Osteoblast (primary cell): ENCODE results near the gene TRIM10. TPM values are rescaled to one million over a fixed set of nuclear protein-coding genes. Genes with fewer than 3 reads are reported as not detected.

Source experiments
- DNase-seq: peaks from one replicate; pipeline ENCODE4 v3.0.0; 2011; ENCODE audit warnings: low spot score, mixed read lengths; ENCODE audit not compliant: insufficient read length; ENCODE audit errors: missing footprints
- H2AFZ ChIP-seq: 2 replicates; pipeline ENCODE4 v1.6.0; 2011; ENCODE audit warnings: mild to moderate bottlenecking, low read length
- H3K27ac ChIP-seq: 2 replicates; pipeline ENCODE4 v1.5.1; 2011; ENCODE audit warnings: mild to moderate bottlenecking, low read depth, low read length, moderate library complexity
- H3K27me3 ChIP-seq: 2 replicates; pipeline ENCODE4 v1.6.0; 2012; ENCODE audit warnings: mild to moderate bottlenecking, control low read depth, inconsistent platforms, low read length, moderate library complexity; ENCODE audit not compliant: insufficient read depth
- H3K36me3 ChIP-seq: 2 replicates; pipeline ENCODE4 v1.5.1; 2011; ENCODE audit warnings: mild to moderate bottlenecking, low read length, control low read depth, moderate library complexity; ENCODE audit not compliant: insufficient read depth
- H3K4me1 ChIP-seq: 2 replicates; pipeline ENCODE4 v1.5.1; 2011; ENCODE audit warnings: mild to moderate bottlenecking, low read length, control low read depth, moderate library complexity; ENCODE audit not compliant: insufficient read depth
- H3K4me2 ChIP-seq: 2 replicates; pipeline ENCODE4 v1.6.0; 2011; ENCODE audit warnings: mild to moderate bottlenecking, low read length; ENCODE audit not compliant: insufficient read depth
- H3K4me3 ChIP-seq: fragments of 200-600 bp; sonication (generic); 3 replicates; pipeline ENCODE4 v1.5.1; 2012; ENCODE audit warnings: mild to moderate bottlenecking, low read length, inconsistent platforms; ENCODE audit not compliant: insufficient read depth
- H3K79me2 ChIP-seq: 2 replicates; pipeline ENCODE4 v1.6.0; 2012; ENCODE audit warnings: mild to moderate bottlenecking, low read length, control low read depth, inconsistent platforms; ENCODE audit not compliant: insufficient read depth
- H3K9me3 ChIP-seq: 2 replicates; pipeline ENCODE4 v1.5.1; 2011; ENCODE audit warnings: low read depth, low read length, control low read depth
- H4K20me1 ChIP-seq: 2 replicates; pipeline ENCODE4 v1.6.0; 2012; ENCODE audit warnings: mild to moderate bottlenecking, low read length, control low read depth; ENCODE audit not compliant: insufficient read depth
- total RNA-seq: library from RNA; depleted of rRNA; stranded (reverse); fragments of >200 nt; gene quantifications from 2 replicates; pipeline ENCODE4 v1.2.3, GENCODE V29; 2012
- TF ChIP-seq, protein P1 (sequence below): IDR thresholded peaks from 2 replicates; pipeline ENCODE4 v1.5.1; 2011; ENCODE audit warnings: mild to moderate bottlenecking, low read depth, low read length, moderate library complexity; ENCODE audit errors: extremely low read depth

Gene TRIM10
- total RNA-seq, 1 donor, result not detected

DNA sequence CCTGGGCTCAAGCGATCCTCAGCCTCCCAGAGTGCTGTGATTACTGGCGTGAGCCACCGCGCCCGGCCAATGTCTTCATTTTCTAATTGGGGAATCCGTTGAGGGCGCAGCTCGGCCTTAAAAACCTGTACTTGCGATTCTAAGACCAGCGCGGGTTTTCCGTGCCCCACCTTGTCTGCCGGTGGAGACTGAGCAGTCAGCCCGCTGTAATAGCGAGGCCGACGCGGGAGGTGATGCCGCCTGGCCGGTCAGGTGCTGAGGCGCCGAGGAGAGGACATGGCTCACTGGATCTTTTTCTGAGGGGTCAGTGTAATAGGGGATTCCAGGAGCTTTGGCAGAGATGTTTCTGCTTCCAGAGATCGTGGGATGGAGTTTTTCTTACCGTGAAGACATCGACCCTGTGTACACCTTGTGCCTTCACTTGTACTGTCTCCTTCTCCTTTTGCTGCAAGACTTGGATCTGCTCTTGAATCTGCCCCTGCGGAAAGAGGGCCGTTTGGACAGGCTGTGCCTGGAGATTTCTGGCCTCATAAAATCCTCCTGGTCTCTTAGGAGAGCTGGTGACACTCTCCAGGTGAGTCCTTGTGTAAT, 49.6 kb downstream of the TRIM10 start:
- DNase-seq, result no peak
- no peaks in the 10 kb centered on the region for H3K9me3 ChIP-seq
- no peak overlapping the region for H3K4me3 ChIP-seq
- H2AFZ ChIP-seq, result no peak overlapping the region
- no peak overlapping the region for H3K4me2 ChIP-seq
- TF ChIP-seq, protein P1, sequence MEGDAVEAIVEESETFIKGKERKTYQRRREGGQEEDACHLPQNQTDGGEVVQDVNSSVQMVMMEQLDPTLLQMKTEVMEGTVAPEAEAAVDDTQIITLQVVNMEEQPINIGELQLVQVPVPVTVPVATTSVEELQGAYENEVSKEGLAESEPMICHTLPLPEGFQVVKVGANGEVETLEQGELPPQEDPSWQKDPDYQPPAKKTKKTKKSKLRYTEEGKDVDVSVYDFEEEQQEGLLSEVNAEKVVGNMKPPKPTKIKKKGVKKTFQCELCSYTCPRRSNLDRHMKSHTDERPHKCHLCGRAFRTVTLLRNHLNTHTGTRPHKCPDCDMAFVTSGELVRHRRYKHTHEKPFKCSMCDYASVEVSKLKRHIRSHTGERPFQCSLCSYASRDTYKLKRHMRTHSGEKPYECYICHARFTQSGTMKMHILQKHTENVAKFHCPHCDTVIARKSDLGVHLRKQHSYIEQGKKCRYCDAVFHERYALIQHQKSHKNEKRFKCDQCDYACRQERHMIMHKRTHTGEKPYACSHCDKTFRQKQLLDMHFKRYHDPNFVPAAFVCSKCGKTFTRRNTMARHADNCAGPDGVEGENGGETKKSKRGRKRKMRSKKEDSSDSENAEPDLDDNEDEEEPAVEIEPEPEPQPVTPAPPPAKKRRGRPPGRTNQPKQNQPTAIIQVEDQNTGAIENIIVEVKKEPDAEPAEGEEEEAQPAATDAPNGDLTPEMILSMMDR, result no peak
- H3K4me1 ChIP-seq, result no peaks in the 10 kb centered on the region
- peaks cover 51% of the 10 kb centered on the region for H3K27me3 ChIP-seq
- no peaks in the 10 kb centered on the region for H3K36me3 ChIP-seq
- H3K79me2 ChIP-seq, result no peaks in the 10 kb centered on the region
- H4K20me1 ChIP-seq, result no peaks in the 10 kb centered on the region
- H3K27ac ChIP-seq, result no peak overlapping the region

DNA sequence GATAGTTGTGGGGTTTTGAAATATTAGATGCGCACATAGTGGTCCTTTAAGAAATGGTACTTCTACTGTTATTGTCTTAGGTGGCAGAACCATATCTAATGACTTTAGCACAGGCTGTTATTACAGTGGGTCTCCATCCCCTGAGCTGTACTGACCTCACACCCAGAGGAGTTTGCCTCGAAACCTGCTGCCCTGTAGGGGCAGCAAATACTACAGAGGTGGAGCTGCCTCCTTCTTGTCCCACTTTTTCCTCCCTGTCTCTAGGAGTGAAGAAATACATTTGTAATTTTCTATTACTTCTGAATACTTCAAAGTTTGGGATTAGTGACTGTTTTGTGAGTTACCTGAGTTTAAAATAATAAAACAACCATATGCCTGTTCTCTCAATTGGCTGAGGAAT, 56.4 kb downstream of the TRIM10 start:
- no peak overlapping the region for H3K4me3 ChIP-seq
- no peaks in the 10 kb centered on the region for H3K9me3 ChIP-seq

DNA sequence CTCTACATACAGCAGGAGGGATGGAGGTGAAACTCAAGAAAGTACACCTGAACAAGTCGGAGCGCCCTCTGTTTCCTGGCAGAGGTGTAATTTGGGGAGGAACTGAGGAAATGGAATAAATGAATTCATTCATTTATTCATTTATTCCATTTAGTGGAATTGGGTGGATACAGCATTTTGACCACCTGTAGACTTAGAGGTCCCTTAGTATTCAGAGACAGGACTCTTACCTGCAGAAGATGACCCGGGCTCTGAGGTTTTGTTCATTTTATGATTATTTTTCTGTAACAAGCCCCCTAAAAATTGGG, 57.2 kb downstream of the TRIM10 start:
- Histone ChIP-seq H4K20me1 (no peaks in the 10 kb centered on the region), H3K9me3 (no peaks in the 10 kb centered on the region), H3K4me3 (peak overlapping the region; percentile 69), H3K27me3 (peaks cover 27% of the 10 kb centered on the region), H3K27ac (no peak overlapping the region), H3K4me2 (peak overlapping the region; percentile 80), H2AFZ (peak overlapping the region; percentile 82), H3K36me3 (no peaks in the 10 kb centered on the region), H3K4me1 (peaks cover 26% of the 10 kb centered on the region), H3K79me2 (no peaks in the 10 kb centered on the region)
- DNase-seq, result no peak
- TF ChIP-seq, protein P1, result no peak

More for the DNA sequence above, 56.4 kb downstream of the TRIM10 start:
- Histone ChIP-seq H3K4me1 (peaks cover 26% of the 10 kb centered on the region), H3K27me3 (peaks cover 23% of the 10 kb centered on the region), H3K79me2 (no peaks in the 10 kb centered on the region), H2AFZ (no peak overlapping the region), H4K20me1 (no peaks in the 10 kb centered on the region), H3K27ac (no peak overlapping the region), H3K4me2 (no peak overlapping the region), H3K36me3 (no peaks in the 10 kb centered on the region)
- TF ChIP-seq, protein P1, result no peak
- DNase-seq, result no peak

DNA sequence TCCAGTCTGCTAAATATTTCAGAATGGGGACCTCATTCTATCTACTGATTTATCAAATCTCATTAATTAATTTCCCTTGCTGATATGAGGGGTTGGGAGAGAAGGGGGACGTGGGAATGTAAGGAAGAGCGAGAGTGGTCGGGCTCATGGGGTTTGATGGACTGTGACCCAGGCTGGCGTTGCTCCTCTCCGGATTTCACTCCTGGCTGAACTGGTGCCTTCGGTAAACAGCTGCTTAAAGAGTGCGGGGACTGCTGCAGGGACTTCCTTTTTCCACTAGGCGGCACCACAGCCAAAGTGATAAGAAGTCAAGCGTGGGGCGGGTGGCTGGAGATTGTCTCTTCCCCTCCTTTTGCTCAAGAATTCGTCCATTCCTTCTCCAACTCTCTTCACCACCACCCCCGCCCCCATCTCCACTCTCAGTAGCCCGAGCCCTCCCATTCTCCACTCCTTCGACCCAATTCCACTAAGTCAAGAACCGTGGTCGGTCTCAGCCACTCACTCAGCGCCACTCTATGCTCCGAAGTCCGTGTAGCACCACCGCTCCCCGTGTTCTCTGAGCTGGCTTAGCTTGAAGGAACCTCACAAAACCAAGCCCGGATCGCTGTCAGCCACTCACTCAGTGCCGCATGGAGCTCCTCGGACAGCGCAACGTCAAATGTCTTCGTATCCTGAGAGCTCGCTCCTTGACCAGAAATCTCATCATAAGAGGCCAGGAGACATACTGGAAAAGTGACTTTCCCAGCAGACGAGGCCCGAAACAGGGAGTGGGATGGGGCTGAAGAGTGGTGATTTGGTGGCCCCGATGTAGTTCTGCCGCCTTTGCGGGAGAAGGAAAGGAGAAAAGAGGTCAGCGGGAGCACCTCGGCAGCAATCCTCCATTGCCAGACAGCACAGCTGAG, 57.8 kb downstream of the TRIM10 start:
- H3K4me2 ChIP-seq, result peak overlapping the region; percentile 80
- no peaks in the 10 kb centered on the region for H3K9me3 ChIP-seq
- peak overlapping the region; percentile 69 for H3K4me3 ChIP-seq
- no peaks in the 10 kb centered on the region for H3K36me3 ChIP-seq
- H3K79me2 ChIP-seq, result no peaks in the 10 kb centered on the region
- H4K20me1 ChIP-seq, result no peaks in the 10 kb centered on the region
- peaks cover 26% of the 10 kb centered on the region for H3K4me1 ChIP-seq
- H2AFZ ChIP-seq, result peak overlapping the region; percentile 82
- peak; percentile 94 for DNase-seq
- TF ChIP-seq, protein P1, result peak; percentile 99
- peaks cover 33% of the 10 kb centered on the region for H3K27me3 ChIP-seq
- peak overlapping the region; percentile 33 for H3K27ac ChIP-seq
